SKM-1 treated with dmso at 0.1 percent for 144 hours (cell line): ENCODE data around the gene MED19.
"Not testable (repeated sequence)": the region's sequence is repeated elsewhere in the genome, so short reads cannot be mapped to it uniquely, and the experiment has no call there.

Source experiments
- DNase-seq: peaks from one replicate; lab custom pipeline; 2025; ENCODE audit not compliant: unreplicated experiment; lab: John Stamatoyannopoulos, UW

MED19 gene

DNA sequence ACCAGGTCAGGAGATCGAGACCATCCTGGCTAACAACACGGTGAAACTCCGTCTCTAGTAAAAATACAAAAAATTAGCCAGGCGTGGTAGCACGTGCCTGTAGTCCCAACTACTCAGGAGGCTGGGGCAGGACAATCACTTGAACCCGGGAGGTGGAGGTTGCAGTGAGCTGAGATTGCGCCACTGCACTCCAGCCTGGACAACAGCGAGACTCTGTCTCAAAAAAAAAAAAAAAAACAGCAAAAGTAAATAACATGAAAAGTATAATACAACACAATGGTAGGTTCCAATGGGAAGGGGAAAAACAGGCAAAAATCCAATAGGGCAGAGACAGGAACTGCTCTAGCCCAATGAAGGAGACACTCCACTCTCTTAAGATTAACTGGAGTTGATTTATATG lies 6.6 kb downstream of the MED19 start:
- not testable (repeated sequence) for DNase-seq

DNA sequence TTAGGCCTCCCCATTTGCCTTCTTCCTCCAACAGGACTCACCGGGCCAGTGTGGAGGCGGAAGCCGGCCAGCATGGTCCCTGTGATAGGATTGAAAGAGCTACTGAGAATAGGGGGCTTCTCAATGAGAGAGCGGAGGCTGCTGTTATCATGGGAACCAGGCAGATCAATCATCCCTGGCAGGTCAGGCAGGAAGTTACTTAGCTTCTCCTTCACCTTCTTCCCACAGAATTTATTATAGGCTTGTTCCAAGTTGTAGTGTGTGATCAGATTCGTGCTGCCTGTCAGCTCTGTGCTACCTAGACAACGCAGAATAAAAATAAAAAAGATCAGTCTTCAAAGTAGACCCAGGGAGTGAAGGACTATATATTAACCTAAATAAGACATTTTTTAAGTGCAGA lies 7.1 kb downstream of the MED19 start:
- DNase-seq, result no peak

DNA sequence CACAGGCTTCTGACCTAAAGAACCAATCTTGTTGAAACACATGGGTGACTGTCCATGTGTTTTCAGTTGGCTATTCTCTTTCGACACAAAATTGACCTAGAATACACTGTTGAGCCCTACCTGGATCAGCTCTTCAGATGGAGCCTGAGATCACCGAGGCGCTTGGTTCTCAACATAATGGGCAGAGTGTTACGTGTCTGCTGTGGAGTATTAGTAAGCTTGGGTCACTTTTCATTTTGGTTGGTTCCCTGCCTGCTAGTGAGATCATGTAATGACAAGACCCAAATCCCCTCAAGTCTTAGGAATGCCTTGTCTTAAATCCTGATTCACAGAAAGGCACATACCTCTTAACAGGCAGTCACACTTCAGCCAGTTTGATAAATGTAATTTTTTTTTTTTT lies 8.7 kb downstream of the MED19 start:
- DNase-seq, result no peak

DNA sequence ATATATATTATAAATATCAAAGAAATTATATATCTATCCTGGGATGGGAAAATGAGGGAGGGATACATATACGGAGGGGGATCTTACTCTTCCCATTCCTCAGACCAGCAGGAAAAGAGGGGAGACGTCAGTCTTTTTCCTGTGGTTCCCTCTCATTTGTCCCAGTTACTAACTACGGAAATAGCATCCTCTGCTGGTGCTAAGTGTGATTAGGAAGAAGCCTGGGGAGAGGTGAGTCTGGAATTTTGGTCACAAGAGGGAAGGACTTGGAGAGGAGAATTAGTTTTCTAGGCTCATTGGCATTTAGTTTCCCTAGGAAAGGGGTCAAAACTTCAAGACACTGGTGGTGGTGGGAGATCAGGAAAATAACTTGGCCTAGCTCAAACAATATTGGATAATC lies 11.6 kb downstream of the MED19 start:
- DNase-seq, result no peak

DNA sequence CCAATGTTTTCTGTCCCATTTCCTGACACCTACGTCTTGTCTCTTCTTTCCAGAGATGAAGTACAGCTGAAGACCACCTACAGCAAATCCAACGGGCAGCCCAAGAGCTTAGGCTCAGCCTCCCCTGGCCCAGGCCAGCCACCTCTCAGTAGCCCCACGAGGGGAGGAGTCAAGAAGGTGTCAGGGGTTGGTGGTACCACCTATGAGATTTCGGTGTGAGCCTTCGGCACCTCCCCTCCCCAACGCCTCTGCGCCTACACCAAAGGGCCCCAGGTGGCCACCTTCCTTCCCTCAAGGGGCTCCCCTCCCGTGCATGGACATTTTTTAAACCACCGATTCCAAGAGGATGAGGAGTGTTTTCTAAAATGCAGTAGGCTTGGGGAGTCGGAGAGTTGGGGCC lies 12.2 kb downstream of the MED19 start:
- no peak for DNase-seq

DNA sequence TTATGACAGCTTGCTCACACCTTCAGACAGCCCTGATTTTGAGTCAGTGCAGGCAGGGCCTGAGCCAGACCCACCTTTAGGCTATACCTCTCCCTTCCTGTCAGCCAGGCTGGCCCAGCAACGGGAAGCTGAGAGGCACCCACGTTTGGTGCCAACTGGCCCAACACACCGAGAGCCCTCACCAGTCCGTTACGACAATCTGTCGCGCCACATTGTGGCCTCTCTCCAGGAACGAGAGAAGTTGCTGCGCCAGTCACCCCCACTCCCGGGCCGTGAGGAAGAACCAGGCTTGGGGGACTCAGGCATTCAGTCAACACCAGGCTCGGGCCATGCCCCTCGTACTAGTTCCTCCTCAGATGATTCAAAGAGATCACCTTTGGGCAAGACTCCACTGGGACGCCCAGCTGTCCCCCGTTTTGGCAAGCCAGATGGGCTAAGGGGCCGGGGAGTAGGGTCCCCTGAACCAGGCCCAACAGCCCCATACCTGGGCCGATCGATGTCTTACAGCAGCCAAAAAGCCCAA lies 13.1 kb downstream of the MED19 start:
- DNase-seq, result no peak

DNA sequence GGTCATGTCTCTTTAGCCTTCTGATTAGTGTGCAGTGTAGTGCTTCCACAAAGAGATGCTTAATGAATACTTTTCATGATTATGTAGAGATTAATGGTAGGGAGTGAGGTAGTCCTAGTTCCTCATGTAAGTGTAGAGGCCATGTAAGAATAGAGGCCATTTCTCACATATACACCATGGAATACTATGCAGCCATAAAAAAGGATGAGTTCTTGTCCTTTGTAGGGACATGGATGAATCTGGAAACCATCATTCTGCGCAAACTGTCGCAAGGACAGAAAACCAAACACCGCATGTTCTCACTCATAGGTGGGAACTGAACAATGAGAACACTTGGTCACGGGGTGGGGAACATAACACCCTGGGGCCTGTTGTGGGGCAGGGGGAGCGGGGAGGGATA lies 21.5 kb downstream of the MED19 start:
- not testable (repeated sequence) for DNase-seq

DNA sequence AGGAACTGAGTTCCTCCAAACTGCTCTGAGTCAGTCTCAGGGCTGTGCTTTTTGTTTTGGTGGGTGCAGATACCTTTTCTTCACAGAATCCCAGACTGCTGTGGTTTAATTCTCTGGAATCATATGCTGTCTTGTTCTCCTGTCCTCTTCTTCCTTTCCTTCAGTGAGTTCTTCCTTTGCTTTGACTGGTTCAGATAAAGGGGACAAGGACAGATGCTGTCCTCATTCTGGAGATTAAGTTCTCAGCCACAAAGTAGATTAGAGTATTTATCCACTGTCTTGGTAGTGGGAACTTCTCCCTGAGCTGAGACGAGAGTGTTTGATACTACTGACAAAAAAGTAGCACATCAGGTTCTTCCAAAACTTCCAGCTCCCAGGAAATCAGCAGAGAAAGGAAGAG lies 30.8 kb downstream of the MED19 start:
- DNase-seq, result no peak

DNA sequence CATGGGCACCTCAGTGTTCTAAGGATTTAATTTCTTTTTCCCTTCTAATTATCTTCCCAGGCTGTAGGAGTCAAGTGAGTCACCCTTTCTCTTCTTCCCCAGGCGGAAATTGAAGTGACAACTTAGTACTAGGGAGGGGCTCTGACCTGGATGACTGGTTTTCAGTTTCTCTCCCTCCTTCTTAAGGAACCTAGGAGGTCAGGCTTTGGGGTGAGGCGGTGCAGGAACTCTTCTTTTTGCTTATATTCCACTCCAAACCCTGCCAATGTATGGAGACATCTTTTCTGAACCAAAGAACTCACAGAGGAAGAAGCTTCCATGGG lies 31.5 kb downstream of the MED19 start:
- no peak for DNase-seq

DNA sequence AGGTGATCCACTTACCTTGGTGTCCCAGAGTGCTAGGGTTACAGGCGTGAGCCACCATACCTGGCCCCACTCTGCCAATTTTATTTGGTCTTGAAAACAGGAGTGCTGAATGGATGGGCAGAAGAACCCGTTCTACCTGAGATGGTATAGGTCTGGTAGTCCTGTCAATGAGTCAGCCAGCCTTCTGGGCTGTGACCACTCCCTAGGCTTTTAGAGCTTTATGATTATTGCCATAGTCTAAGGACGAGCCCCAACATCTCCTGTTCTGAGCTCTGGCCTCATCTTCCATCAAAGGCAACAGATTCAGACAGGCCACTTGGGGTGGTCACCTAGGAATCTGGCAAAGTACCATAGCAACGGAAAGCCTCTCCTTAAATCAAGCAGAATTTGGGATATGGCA lies 32.6 kb downstream of the MED19 start:
- no peak for DNase-seq

DNA sequence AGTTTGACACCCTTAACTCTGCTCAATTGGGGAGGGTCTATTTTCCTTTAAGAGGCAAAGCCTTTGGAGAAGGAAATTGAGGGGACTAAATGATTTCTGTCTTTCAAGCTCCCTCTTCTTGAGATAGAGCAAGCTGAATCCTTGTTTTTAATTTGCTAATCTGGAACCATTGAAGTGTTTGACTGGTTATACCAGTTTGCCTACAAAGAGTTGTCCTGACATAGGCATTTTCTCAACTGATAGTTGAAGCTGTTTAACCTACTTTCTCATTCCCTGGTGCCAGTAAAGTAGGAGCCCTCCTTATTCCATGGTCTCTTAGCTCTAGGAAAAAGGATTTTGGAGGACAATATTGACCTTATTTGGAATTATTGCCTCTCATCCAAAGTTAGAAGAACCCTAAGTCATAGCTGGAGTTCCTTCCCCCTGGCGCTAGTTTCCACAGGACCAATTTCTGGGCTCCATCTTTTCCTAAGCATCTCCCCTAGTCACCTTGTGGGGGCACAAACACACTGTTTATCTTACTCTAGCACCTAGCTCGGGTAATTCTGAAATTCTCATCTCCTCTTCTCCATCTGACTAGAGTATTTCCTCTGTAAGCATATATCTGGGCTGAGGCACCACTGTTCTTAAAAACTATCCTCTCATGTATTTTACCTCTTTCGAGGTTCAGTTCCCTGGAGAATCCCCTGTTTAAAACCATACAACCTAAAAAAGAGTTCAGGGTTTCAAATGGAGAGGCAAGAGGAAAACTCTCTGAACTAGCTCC lies 36.7 kb downstream of the MED19 start:
- DNase-seq, result no peak

DNA sequence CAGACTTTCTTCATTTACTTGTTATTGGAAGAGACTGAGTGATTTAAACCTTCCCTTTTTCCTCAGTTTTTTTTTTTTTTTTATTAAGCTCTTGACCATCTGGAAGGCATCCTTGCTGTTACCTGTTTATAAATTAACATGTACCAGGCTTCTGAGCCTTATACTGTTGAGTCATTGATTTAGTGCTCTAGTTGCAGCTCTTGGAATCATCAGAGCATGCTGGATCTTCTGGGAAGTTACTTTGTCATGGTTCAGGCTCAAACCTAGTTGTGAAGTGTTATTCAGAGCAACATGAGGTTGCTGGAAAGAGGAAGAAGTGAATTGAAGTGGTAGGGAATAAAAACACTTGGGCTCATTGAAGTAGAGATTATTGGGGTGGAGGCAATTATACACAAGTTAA lies 37.8 kb downstream of the MED19 start:
- no peak for DNase-seq

DNA sequence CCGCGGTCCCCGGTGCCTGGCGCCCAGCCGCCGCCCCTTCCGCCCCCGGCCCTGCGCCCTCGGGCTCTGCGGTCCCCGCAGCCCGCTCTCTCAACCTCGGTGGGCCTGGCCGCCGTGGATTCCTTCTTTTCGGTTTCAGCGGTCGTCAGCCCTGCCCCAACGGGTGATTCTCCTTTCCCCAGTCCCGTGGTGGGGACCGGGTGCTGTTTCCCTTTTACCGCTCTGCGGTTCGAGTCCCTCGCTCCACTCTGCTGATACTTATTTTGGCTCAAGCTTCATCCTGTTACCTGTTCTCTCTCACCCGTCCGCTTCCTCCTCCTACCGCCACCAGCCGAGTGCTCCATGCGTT lies 43.6 kb downstream of the MED19 start:
- DNase-seq, result peak; percentile 16

DNA sequence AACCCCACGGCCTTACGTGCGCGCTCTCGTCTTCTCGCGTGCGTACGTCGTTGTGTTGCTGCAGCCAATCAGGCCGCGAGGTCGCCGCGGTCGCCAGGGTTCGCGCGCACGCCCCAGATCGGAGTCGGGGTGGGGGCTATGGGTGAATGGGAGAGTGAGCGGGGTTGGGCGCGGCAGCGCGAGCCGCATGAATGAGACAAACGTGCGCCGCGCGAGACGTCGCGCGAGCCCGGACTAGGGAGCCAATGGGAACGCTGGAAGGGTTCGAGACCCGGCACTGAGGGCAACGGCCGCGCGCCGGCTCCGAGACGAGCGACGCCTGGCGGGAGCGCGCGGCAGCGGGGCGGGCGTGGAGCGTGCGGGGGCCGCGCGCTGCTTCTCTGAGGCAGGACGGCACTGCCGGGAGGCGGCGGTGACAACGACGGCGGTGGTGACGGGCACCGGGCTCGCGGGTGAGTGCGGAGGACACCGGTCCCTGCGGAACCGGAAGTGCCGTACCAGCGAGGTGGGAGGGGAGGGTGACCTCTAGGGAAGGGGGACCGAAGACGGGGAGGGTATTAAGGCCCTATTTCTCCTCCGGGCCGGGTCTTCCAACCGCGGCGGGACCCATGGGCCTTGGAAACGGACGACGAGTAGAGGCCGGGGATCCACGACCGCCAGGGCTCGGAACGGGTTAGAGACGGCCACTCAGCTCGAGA lies 44.1 kb downstream of the MED19 start, which contains the start of gene ZDHHC5:
ZDHHC5 (plus strand) TSS at position 379 of the 698 bp plus-strand sequence. CDS start 4,977 bp downstream, outside the sequence.
- DNase-seq, result peak; percentile 98

DNA sequence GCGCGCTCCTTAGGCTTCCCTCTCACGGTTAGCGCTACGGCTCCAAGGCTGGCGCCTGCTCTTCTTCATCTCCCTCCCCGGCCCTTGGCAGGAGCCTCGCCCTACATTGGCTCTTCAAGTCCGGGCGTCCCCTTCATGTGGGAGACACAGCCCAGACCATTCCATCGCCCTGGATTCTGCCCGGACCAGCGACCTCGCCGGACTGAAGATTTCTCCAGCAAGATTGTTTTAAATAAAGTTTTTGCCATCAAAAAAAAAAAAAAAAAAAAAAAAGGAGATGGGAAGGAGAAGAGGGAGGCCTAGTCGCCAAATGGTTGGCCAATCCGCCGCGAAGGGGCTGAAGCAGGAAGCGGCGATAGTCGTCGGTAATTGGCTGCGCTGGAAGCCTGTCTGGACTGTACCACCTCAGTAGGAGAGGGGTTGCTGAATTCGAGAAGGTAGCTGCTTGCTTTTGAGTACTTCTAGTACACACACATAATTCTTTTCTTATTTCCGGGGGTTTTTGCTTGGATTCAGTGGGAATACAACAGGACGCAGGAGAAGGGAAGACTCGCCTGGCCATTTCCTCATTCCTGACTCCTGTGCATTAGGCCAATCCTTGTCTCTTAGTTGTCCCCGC lies 44.8 kb downstream of the MED19 start:
- peak; percentile 97 for DNase-seq

DNA sequence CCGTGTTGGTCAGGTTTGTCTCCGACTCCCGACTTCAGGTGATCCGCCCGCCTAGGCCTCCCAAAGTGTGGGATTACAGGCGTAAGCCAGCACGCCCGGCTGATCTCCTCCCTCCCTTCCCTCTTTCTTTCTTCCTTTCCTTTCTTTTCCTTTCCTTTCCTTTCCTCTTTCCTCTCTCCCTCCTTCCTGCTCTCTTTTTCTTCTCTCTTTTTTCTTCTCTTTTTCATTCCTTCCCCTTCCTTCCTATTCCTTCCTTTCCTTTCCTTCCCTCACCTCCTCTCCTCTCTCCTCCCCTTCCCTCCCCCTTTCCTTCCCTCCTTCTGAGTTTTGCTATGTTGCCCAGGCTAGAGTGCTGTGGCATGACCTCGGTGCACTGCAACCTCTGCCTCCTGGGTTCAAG lies 48.0 kb downstream of the MED19 start:
- no peak for DNase-seq

DNA sequence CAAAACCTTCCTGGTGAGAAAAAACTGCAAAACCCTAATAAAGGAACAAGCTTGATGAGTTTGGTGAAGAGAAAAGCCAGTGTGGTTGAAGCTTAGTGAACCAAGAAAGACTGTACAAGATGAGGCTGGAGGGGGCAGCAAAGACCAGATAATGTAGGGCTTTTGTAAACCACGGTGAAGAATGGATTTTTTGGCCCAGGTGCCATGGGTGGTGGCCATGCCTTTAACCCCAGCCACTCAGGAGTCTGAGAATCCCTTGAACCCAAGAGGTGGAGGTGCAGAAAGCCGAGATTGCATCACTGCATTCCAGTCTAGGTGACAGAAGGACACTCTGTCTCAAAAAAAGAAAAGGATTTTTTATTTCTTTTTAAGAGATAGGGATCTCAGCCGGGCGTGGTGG lies 49.1 kb downstream of the MED19 start:
- DNase-seq, result no peak

DNA sequence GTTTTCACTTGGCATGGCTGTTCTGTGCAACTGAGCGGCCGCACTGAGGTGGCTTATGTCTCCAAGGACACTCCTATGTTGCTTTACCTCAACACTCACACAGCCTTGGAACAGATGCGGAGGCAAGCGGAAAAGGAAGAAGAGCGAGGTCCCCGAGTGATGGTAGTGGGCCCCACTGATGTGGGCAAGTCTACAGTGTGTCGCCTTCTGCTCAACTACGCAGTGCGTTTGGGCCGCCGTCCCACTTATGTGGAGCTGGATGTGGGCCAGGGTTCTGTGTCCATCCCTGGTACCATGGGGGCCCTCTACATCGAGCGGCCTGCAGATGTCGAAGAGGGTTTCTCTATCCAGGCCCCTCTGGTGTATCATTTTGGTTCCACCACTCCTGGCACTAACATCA lies 52.3 kb downstream of the MED19 start:
- DNase-seq, result no peak

DNA sequence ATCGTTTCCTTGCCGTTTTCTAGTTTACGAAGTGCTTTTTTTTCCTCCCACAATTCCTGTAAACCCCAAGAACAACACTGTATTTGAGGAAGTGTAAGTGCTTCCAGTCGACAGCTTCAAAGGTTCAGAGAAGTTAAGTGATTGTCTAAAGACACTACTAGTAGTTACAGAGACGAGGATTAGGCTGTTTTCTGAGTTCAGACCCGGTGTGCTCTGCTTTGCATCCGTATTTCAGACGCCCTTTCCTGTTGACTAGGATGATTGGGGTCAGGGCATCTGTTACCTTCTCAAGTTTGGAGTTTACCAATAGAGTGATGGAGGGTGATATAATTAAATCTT lies 54.0 kb downstream of the MED19 start:
- no peak for DNase-seq

DNA sequence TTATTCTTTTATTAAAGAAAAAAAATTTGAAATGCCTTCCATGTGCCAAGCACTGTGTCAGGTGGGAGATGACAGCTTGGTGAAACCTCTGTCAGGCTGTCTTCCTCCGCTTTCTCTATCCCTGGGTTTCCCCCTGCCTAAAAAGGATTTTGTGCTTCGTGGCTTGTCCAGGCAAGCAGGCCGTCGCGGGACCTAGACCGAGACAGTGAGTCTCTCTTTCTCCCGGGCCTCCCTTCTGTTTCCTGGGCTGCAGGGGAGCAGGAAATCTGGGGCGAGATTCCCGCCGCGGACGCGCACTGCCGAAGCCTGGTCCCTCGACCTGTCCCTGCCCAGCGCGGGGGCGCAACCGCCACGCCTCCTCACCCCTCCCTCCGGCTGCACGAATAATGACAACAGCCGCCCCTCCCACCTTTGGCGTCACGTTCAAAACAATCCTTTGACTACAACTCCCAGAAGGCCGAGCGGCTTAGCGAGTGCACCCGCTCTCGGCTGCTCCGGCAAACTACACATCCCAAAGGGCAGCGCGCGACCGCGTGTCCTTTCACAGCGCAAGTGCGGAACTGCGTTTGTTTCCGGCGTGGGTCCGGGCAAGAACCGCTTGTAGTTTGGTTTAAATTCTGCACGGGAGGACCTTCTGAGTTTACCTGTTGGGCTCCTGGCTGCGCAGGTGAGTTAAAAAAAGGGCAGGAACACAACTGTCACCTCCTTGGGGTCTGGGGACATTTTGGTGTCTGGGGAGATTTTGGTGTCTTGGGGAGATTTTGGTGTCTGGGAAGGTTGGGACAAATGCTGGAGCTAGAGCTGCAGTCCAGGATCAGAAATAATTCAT lies 54.6 kb downstream of the MED19 start, which contains the start of gene CLP1:
CLP1 (plus strand) TSS at position 569 of the 829 bp plus-strand sequence. CDS start 1,715 bp downstream, outside the sequence.
- DNase-seq, result peak; percentile 98

DNA sequence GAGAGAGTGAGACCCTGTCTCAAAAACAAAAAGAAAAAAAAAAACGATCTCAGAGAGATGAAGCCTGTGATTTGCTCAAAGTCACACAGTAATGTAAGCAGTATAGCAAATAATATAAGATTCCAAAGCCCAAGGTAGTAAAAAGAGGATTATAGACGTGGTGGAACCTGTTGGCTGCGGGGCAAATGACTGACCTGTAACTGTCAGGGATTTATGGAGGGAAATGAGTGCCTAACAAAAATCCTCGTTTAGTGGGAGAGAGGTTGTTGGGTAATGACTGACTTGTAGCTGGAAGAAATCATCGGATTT lies 55.2 kb downstream of the MED19 start:
- DNase-seq, result no peak
